Activated CD8-positive, alpha-beta memory T cell treated with anti-CD3 and anti-CD28 coated beads for 1 hour (primary cell): ENCODE results near the gene ARHGAP42.

ENCODE experiments used
- DNase-seq, 2 donors: peaks; one replicate each; pipeline ENCODE4 v3.0.0-alpha.2; 2020; ENCODE audit warnings: low read depth in 1 of 2; ENCODE audit errors: extremely low read depth in 1 of 2

ARHGAP42 gene

DNA sequence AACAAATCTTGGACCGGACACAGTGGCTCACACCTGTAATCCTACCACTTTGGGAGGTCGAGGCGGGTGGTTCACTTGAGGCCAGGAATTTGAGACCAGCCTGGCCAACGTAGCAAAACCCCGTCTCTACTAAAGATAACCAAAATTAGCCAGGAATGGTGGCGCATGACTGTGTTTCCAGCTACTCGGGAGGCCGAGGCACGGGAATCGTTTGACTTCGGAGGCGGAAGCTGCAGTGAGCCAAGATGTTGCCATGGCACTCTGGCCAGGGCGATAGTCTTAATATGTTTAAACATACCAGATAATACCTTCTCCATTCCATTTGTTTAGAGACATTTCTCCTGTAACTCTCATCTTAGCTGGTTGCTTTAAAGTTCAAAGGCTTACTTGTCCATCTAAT is 218.6 kb downstream of the ARHGAP42 start:
- DNase-seq = no peak

DNA sequence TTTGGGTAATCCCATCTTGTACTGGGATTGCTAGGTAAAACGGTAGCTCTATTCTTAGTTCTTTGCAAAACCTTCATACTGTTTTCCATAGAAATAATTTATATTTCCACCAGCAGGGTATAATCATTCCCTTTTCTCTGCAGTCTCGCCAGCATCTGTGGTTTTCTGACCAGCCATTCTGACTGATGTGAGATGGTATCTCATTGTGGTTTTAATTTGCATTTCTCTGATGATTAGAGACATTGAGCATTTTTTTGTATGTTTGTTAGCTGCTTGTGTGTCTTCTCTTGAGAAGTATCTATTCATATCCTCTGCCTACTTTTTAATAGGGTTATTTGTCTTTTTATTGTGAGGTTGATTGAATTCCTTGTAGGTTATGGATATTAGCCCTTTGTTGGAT is 221.7 kb downstream of the ARHGAP42 start:
- no peak for DNase-seq

DNA sequence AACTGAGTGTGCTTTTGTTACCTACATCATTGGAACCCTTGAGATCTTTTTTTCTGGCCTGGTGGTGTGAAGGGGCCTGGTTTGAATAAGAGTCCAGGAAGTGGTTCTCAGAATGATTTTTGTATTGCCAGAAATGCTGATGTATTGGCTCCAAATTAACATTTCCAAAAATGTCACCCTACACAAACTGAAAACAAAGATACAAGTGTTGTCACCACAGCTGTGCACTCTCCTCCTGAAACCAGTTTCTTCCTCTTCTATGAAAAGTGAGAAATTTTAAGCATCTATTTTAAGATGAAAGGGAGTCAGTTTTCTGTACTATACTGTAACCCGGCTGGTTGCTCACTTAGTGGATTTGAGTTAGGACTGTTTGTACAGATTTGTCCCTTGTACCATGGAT is 223.7 kb downstream of the ARHGAP42 start:
- no peak for DNase-seq

DNA sequence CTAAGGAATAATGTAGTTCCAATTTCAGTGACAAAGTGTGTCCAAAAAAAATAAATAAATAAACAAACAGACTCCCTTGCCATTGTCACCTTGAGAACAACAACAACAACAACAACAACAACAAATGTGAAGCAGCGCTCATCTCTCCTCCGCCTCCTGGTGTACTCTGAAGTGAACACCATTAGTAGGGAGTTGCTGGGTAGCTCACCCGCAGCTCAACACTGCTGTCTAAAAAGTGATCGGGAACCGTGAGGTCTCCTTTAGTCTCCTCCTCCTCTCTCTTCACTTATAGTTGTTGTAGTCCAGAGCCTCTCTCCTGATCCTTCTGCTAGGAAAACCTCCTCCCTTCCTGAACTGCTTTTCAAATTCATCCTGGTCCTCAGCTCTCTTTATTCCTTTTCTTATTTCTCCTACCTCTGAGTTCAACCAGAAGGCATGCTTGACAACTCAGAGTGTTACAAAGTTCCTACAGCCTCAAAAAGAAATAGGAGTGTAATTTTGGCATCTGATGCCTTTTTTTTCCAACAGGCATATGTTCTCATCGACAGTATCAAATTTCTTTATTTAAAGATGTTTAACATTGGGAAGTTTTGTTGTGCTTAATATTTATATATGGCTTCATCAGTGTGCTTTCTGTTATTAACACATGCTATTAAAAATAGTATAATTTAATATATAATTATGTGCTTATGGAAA is 227.5 kb downstream of the ARHGAP42 start:
- no peak for DNase-seq

DNA sequence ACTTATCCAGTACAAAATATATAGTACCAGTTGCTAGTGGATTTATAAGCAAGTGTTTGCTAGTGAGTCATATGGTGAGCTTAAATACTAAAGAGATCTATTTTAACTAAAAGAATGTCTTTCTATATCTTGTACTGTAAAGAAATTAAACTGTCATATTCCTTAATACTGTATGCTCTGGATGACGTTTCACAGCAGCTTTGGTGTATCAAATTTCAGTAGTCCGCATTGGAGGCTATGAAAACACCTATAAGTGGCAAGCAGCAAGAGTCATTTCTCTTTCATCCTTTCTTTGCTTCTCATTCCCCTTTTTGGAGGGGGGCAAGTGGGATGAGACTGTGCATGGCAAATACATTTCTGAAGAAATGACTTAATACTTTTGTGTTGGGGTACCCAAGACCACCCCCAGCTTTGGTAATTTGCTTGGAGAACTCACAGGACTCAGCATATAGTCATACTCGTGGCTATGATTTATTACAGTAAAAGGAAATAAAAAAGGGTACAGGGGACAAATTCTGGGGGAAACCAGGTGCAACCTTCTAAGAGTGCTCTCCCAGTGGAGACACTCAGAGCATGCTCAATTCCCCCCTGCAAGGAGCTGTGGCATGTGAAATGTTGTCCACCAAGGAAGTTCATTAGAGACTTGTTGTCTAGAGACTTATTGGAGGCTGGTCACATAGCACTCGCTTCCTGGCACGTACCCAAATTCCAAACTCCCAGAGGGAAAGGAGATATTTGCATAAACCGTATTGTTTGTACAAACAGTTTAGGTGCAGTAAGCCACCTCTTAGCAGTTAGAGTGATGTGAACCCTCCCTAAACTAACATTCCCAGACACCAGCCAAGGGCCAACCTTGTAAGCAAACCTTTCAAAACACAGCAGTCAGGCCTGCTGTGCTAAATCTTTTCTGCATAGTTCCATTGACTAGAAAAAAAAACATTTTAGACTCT is 231.7 kb downstream of the ARHGAP42 start:
- no peak for DNase-seq

DNA sequence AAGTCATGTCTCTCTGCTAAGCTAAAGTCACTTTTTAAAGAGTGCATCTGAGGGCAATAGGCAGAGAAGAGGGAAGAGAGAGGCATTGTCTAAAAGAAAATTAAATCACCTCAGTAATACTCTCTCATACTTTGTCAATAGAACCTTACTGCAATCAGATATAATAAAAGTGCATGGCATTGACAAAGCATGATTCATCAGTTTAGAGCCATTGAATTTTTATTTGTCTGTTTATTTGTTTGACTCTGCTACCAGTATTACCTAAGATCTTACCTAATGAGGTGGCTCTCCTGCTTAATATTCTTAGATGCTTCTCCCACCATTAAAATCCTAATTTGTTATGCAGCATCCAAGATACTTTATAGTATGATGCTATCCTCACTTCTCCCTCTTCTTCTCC is 233.5 kb downstream of the ARHGAP42 start:
- DNase-seq = no peak

DNA sequence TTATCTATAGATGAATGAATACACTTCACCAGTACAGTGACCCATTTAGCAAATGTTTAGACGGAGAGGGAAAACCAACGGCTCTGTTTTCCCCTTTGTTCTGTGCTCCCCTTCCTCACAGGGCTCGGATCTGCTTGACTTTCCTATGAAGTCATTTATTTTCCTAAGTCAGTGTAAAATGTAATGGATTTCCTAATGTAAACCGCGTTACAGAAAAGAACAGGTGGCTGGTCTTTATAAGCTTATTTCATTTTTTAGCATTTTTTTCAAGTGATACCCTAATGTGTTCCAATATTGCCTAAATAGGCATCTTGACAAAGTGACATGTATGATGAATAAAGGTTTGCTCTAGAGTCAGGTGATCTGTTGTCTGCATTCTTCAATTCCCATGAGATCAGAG is 235.0 kb downstream of the ARHGAP42 start:
- no peak for DNase-seq

DNA sequence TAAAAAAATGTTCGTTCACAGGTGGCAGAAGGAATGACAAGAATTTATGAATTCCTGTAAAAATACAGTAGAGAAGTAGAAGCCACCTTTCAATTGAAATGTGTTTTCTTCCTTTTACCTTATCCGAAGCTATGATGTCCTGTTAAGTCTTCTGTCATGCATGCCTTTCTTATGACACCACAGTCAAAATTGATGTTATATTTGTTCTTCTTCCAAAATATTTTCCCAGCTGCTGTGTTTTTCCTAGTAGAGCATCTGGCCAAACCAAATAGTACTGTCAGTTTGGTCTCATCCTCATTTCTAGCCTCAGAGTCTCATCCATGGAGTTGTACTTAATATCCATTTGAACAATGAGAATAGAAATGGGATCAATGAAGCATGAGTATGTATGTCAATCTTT is 236.5 kb downstream of the ARHGAP42 start:
- DNase-seq = no peak

DNA sequence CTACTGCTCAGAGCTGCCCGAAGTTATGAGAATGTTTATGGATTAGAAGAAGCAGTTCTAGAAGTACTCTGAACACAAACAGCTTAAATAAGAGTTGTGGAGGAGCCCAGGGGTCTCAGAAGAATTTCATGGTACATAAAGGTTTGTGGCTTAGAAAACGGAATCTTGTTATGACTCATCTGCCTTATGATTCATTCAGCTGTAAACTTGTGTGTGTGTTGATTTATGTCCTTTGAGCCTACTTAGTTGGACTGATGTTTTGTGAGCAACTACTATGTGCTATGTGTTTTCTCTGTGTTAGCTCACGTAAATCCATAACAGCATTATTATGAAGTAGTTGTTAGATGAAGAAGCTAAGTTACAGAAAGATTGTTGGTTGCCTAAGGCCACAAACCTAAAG is 238.8 kb downstream of the ARHGAP42 start:
- DNase-seq = no peak

DNA sequence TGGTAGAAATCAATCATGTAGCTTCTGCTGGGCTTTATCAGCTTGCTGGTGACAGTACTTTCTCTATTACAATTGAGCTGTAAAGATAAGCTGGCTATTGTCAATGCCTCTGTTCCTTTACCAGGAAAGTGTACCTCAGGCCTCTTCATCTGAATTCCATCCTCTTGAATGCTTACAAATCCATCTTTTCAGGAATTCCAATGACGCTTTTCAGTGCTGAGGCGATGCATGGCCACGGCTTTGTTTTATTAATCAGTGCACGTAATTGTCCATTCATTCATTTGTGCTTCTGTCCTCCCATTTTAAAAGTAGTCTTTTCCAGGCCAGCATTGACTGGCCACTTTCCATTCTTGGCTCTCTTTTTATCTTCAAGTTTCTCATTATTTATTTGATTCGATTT is 240.5 kb downstream of the ARHGAP42 start:
- DNase-seq = no peak

DNA sequence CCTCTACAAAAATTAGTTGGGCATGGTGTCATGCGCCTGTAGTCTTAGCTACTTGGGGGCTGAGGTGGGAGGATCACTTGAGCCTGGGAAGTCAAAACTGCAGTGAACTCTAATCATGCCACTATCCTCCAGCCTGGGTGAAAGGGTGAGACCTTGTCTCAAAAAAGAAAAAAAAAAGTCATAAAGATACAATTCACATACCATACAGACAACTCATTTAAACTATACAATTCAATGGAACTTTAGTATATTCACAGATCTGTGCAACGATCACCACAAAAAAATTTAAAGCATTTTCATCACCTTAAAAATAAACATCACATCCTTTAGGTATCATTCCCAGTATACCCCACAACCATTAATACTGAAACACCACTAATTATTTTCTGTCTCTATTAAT is 241.3 kb downstream of the ARHGAP42 start:
- no peak for DNase-seq

DNA sequence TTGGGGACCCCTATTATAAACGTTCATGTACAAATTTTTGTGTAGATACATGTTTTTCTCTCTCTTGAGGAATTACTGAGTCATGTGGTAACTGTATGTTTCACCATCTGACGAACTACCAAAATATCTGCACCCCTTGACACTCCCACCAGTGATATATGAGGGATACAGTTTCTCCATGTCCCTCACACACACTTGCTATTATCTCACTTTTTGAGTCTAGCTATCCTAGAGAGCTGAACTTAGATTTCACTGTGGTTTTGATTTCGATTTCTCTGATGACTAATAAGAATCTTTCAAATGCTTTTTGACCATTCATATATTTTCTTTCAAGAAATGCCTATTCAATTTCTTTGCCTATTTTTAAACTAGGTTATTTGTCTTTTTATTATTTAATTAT is 242.3 kb downstream of the ARHGAP42 start:
- no peak for DNase-seq

DNA sequence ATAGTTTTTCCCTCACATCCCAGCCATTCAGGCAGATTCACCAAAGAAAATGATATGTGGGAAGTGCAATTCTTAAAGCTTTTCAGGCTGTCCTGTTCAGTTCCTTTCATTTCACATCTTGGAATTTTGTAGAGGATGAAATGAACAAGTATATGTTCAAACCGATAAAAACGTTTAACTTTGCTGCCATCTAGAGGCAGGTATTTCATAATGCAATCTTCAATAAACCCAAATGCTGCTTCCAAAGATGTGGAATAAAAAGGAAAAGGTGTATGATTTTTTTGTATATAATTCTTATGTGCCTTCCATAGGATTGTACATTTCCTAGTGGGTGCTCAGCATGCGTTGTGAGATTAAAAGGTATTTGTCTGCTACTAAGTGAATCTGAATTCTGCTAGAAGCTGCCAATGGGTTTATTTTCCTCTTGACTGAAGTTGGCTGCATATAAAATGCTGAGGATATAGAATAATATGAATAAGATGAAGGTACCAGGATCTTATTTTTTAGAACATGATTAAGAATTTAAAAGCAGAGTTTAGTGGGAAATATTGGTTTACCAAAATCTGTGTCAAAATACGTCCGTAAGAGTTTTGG is 243.2 kb downstream of the ARHGAP42 start:
- no peak for DNase-seq

DNA sequence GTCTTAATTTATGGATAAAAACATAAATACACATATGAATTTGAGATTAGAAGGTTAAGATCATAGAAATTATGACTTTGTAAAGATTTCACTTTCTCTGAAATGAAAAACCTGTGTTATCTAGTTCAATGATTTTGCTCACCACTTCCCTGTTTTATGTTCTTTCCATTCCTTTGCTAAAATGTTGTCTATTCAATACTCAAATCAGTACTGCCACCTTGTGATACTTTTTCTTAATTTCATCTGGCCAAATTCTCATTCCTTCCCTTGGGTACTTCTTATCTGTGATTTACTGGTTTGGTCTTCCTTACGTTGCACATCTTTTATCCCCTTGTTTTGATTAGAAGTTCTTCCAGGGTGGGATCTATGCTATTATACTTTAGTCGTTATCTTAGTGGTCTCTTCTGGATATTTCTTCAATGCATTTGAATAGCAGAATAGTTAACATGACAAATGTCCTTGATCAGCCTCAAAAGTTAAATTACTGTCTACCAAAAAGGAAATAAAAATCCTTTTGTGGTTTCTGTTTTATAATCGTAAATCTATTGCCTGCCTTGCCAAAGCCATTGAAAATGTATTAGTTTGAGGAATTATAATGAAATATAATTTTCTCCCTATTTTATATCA is 245.5 kb downstream of the ARHGAP42 start:
- no peak for DNase-seq

DNA sequence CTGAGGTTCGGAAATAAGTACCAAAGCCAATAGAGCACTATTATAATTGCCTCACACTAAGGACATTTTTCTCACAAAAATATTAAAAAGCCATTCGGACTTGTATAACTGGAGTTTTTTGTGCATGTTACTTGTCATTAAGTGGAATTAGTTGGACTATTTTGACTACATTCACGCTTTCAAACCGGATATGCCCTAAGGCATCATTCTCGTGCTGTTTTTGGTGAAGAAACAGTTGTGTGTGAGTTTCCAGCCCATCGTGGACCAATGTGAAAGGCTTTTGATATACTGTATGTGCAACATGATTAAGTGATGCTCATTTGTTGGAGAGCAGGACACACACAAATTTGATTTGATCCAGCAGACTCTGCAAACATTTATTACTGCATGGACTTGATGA is 249.7 kb downstream of the ARHGAP42 start:
- DNase-seq = no peak

DNA sequence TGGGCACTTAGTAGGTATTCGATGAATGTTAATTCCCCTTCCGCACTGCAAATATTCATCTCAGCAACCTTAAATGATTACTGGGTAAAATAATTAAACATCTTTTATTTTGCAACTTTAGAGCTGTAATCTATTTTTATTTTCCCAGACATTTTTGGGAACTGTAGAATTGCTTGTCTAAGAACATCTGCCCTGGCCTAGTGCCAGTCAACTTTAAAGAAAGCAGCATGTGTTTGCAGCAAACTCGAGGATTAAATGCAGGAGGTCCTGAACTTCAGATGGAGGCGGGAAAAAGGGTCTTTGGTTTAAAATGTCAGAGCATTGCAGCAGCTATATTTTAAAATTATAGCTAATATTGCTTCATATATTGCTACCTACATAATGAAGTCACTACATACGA is 252.5 kb downstream of the ARHGAP42 start:
- DNase-seq = no peak

DNA sequence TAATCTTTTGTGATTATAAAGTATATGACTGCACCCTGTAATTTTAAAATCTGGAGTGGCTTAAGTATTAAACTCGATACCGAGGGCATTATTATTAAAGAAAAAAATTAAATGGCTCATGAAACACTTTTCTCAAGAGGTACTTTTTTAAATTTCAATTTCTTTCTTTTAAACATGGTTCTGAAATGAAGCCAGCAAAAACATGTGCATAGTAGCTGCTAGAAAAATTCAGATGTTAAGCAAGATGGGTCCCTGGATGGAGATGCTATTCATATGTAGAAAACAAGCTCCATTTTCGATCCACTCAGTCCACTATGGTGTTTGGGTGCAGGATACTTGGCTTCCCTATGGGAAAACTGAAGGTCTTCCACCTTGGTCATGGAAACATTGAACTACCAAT is 253.0 kb downstream of the ARHGAP42 start:
- no peak for DNase-seq

DNA sequence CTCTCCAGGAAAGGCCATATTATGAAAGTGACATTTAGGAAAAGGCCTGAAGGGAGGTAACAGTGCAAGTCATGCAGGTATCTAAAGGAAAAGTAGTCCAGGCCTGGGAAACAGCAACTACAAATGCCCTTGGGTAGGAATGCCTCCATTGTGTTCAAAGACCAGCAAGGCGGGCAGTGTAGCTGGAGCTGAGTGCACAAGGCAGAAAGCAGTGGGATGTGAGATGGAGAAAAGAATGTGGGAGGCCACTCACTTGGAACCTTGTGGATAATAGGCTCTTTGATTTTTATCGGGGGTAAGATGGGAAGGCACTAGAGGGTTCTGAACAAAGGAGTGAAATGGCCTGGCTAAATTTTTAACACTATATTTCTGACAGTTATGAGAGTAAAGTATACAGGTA is 253.9 kb downstream of the ARHGAP42 start:
- no peak for DNase-seq

DNA sequence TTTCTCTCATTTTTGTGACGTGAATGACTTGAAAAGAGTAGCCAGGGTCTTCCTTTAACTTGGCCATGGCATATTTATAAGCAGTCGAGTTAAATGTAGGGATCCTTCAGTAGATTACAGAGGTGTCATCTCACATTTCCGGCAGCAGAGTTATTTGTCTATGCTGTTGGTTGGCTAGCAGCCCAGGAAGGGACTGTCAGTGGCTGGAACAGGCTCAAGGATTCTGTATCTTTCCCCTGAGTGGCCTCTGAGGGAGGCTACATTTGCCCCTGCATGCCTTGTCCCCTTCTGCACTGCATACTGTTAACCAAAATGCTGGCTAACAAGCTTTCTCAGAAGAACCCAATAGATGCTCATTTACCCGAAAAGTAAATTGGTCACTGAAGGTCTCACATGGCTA is 254.9 kb downstream of the ARHGAP42 start:
- DNase-seq = no peak

DNA sequence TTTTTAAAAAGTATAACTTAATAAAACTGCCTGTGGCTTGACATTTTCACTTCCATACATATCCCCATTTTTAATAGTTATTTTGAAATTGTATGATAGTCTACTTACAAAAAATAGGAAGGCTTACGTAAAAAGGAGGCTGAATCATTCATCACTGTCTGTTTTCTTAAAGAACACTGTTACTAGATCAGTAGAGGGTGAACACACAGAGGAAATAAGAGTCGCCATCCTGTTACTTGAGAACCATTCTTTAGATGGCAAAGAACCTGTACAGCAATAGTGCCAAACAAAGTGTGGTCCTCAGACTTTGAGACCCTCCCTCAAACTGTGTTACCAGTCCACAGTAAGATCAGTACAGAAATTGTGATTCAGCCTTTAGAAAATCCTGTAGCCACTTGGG is 261.8 kb downstream of the ARHGAP42 start:
- DNase-seq = no peak

DNA sequence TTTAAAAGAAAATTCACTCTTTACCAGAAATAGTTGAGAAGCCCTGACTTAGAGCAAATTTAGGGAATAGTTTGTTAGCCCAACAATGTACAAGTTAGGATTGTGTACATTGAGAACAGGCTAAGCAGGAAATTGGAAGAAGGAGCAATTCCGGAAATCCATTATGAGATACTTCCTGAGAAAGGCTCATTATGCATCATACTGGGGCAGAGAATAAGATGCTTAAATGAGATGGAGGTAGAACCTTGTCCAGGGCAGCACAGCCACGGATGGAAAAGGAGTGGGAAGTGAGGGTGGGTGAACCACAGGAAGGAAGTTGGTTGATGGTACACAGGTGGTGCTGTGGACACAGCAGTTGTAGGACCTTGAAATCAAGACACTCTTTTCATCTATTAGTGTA is 262.4 kb downstream of the ARHGAP42 start:
- no peak for DNase-seq
